Epithelial cell of proximal tubule (primary cell): Measurements from ENCODE around the gene PYGB. TPM values are rescaled to one million over a fixed set of nuclear protein-coding genes. Genes with fewer than 3 reads are reported as not detected.
"Not testable (repeated sequence)": the region's sequence is repeated elsewhere in the genome, so short reads cannot be mapped to it uniquely, and the experiment has no call there.

ENCODE experiments used
- DNase-seq: peaks from one replicate; pipeline ENCODE4 v3.0.0-alpha.2; 2011; ENCODE audit warnings: low read depth
- H3K4me3 ChIP-seq: 2 replicates; pipeline ENCODE4 v1.5.1; 2011; ENCODE audit warnings: low read depth, mild to moderate bottlenecking, low read length
- CTCF ChIP-seq: conservative IDR thresholded peaks from 2 replicates; pipeline ENCODE4 v1.5.1; 2012; ENCODE audit warnings: low read depth, mild to moderate bottlenecking, low read length
- total RNA-seq: library from RNA; depleted of rRNA; stranded (reverse); fragments of >200 nt; gene quantifications from 2 replicates; pipeline ENCODE4 v1.2.3, GENCODE V29; 2015

PYGB gene
- total RNA-seq, 1 donor from 2014 or later, result 145 TPM

DNA sequence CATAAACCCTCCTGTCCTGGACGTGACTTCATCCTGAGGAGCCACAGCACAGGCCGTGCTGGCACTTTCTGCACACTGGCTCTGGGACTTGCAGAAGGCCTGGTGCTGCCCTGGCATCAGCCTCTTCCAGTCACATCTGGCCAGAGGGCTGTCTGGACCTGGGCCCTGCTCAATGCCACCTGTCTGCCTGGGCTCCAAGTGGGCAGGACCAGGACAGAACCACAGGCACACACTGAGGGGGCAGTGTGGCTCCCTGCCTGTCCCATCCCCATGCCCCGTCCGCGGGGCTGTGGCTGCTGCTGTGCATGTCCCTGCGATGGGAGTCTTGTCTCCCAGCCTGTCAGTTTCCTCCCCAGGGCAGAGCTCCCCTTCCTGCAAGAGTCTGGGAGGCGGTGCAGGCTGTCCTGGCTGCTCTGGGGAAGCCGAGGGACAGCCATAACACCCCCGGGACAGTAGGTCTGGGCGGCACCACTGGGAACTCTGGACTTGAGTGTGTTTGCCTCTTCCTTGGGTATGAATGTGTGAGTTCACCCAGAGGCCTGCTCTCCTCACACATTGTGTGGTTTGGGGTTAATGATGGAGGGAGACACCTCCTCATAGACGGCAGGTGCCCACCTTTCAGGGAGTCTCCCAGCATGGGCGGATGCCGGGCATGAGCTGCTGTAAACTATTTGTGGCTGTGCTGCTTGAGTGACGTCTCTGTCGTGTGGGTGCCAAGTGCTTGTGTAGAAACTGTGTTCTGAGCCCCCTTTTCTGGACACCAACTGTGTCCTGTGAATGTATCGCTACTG, 22.0 kb upstream of the PYGB start:
- no peak for TF ChIP-seq CTCF
- no peak for DNase-seq
- no peak overlapping the region for H3K4me3 ChIP-seq

DNA sequence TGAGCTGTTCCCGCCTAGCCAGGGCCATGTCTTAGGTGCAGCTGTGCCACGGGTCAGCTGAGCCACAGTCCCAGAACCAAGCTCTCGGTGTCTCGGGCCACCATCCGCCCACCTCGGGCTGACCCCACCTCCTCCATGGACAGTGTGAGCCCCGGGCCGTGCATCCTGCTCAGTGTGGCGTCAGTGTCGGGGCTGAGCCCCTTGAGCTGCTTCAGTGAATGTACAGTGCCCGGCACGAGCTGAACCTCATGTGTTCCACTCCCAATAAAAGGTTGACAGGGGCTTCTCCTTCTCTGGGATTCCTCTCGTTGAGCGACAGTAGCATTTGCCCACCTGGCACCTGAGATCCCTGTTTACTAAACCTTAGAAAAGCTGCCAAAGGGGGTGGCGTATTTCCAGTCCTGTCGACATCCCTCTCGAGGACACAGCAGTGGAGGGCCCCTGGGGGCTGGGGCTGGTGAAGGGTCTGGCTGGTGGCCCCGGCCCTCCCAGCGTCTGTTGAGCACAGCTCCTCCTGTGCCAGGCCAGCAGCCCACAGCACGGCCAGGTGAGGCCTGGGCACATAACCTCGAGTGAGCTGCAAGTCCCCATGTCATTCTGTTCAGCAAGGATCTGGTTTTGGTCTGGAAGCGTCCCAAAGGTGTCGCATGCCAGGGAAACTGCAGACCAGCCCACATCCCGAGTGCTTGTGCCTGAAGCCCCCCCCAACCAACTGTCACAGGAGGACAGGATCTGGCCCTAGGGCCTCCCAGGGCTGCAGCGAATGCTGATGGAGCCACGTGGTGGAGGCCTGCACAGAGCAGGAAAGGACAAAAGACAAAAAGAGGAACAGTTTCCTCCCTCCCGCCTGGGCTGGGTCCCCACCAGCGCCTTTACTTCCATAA, 21.2 kb upstream of the PYGB start:
- no peak for TF ChIP-seq CTCF
- H3K4me3 ChIP-seq, result no peak overlapping the region
- DNase-seq, result no peak

DNA sequence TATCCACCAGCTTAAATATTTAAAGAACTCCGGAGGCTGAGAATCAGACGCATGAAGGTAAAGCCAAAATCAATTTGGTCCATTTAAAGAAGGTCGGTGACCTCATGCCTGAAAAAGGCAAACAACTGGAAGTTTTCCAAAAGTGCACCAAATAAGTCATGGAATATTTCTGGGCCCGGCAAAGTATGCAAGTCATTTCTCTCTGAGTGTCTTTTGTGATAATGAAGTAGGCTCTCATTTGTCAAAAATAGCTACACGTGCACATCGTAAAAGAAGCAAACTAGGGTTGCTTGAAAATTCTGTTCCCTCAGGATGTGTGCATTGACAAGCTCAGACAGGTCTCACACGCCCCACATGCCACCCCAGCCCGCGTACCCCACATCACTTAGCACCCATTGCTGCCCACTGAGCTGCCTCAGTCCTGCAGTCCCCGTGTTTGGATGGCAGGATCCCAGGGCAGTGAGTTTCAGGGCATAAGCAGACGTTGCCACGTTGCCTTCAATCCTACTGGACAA, 20.5 kb upstream of the PYGB start:
- DNase-seq, result no peak
- no peak for TF ChIP-seq CTCF
- H3K4me3 ChIP-seq, result no peak overlapping the region

DNA sequence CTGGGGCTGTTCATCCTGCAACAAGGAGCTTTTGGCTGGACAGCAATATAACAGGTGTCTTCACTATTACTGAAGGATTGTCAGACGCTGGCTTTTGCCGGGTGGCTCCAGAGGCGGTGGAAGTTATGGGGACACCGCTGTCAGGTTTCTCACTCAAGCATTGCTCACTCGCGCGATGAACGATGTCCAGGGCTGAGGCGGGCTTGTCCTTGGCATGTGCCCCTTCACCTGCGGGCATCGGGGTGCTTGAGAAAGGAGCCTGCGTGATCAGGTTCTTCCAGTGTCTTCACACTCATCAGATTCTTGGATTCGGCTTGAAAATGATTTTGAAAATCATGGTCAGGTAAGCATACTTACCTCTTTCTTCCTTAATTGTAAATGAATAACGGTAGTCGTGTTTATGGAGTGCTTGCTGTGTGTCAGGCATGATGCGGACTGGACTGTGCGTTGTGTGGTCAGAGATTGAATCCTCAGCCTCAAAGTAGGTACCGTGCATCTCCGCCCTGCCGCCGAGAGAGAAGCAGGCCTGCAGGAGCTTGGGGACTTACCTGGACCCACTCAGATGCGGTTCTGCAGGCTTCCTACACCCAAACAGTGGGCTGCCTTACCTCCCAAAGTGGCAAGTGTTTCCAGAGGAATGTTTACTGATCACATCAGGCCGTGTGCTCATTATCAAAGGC, 18.3 kb upstream of the PYGB start:
- DNase-seq, result no peak
- H3K4me3 ChIP-seq, result no peak overlapping the region
- TF ChIP-seq CTCF, result no peak

GRCh38 chr20:25230166-25230831, 17.6 kb upstream of the PYGB start:
- no peak for DNase-seq
- no peak overlapping the region for H3K4me3 ChIP-seq
- TF ChIP-seq CTCF, result no peak

DNA sequence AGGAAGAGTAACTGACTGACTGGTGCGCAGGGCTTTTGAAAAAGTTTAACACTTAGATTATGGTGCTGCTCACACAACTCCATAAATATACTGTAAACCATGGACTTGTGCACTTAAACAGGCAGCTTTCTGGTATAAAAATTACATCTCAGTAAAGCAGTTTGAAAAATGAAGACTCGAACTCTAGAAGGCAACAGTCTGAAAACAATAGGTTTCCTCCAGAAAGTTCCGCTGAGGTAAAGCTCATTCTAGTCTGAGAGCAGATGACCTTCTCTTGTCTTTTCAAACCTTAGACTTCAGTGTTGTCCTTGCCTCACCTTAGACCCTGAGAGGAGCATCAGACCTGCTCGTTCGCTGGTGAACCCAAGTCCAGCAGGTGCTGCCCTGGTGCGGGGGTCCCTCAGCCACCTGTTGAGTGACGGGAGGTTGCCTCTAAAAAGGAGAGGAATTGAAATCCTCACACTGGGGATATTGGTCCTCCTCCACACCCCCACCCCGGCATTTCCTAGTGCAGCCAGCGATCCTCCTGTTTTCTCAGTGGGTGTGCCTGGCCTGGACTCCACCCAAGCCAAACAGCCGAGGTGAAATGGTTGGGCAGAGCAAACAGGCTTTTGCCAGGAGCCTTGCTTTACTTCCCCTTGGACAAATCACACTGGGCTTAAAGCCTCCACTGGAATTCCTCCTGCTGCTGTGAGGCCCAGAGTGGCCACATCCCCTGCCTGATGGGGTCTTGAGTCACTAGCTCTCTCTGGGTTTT, 14.7 kb upstream of the PYGB start:
- no peak overlapping the region for H3K4me3 ChIP-seq
- no peak for DNase-seq
- no peak for TF ChIP-seq CTCF

GRCh38 chr20:25234009-25234849, 13.7 kb upstream of the PYGB start:
- DNase-seq, H3K4me3 ChIP-seq: not testable (repeated sequence)
